Mesendoderm (in vitro differentiated cells): Measurements from ENCODE around the gene GTF3C4.
A peak's percentile ranks its signal among the peaks of the same experiment; 100 is the strongest.

Experiments used
- DNase-seq: peaks from one replicate; pipeline ENCODE4 v3.0.0; 2013
- H2AK5ac ChIP-seq: 2 replicates; pipeline ENCODE4 v1.6.1; 2013; ENCODE audit warnings: low read length, inconsistent platforms
- H2BK120ac ChIP-seq: 2 replicates; pipeline ENCODE4 v1.6.1; 2013; ENCODE audit warnings: low read depth, mild to moderate bottlenecking, low read length, moderate library complexity, mixed read lengths
- H2BK15ac ChIP-seq: replicated peaks from 2 replicates; pipeline ENCODE4 v1.6.1; 2013; ENCODE audit warnings: low read depth, mild to moderate bottlenecking, moderate library complexity
- H2BK5ac ChIP-seq: 2 replicates; pipeline ENCODE4 v1.6.1; 2013; ENCODE audit warnings: low read length, inconsistent platforms
- H3K18ac ChIP-seq: 2 replicates; pipeline ENCODE4 v1.6.1; 2013; ENCODE audit warnings: mild to moderate bottlenecking, low read length, mixed read lengths
- H3K23ac ChIP-seq: one replicate; pipeline ENCODE4 v1.6.1; 2013; ENCODE audit warnings: low read length
- H3K27ac ChIP-seq: 2 replicates; pipeline ENCODE4 v1.5.1; 2013; ENCODE audit warnings: low read depth, mild to moderate bottlenecking, inconsistent platforms, low read length, moderate library complexity
- H3K27me3 ChIP-seq: 2 replicates; pipeline ENCODE4 v1.6.1; 2013; ENCODE audit warnings: low read length, control low read depth, mild to moderate bottlenecking, inconsistent platforms; ENCODE audit not compliant: insufficient read depth, poor library complexity
- H3K36me3 ChIP-seq: 2 replicates; pipeline ENCODE4 v1.6.1; 2013; ENCODE audit warnings: low read length, inconsistent platforms; ENCODE audit not compliant: control insufficient read depth, insufficient read depth
- H3K4ac ChIP-seq: one replicate; pipeline ENCODE4 v1.6.1; 2013; ENCODE audit warnings: low read depth, mild to moderate bottlenecking, low read length, moderate library complexity
- H3K4me1 ChIP-seq: 2 replicates; pipeline ENCODE4 v1.6.1; 2013; ENCODE audit warnings: low read depth, low read length, inconsistent platforms; ENCODE audit not compliant: control insufficient read depth
- H3K4me2 ChIP-seq: 2 replicates; pipeline ENCODE4 v1.6.1; 2013; ENCODE audit warnings: low read length
- H3K4me3 ChIP-seq: 2 replicates; pipeline ENCODE4 v1.5.1; 2013; ENCODE audit warnings: mild to moderate bottlenecking, low read length
- H3K56ac ChIP-seq: one replicate; pipeline ENCODE4 v1.6.1; 2013; ENCODE audit warnings: low read length
- H3K79me1 ChIP-seq: 2 replicates; pipeline ENCODE4 v1.6.1; 2013; ENCODE audit warnings: low read length, inconsistent platforms
- H3K79me2 ChIP-seq: 2 replicates; pipeline ENCODE4 v1.6.1; 2013; ENCODE audit warnings: mild to moderate bottlenecking, low read length; ENCODE audit not compliant: control insufficient read depth, insufficient read depth
- H3K9ac ChIP-seq: 2 replicates; pipeline ENCODE4 v1.6.1; 2013; ENCODE audit warnings: low read length, inconsistent platforms
- H4K5ac ChIP-seq: one replicate; pipeline ENCODE4 v1.6.1; 2013; ENCODE audit warnings: low read length
- H4K8ac ChIP-seq: one replicate; pipeline ENCODE4 v1.6.1; 2013; ENCODE audit warnings: low read depth, mild to moderate bottlenecking, control low read depth, low read length, moderate library complexity
- WGBS: extraction: QIAGEN DNeasy Blood & Tissue Kit; methylation state at CpG from one replicate; pipeline ENCODE4 v1.1.7; 2013; ENCODE audit warnings: low lambda C conversion rate, missing lambda C conversion rate; ENCODE audit not compliant: insufficient coverage; ENCODE audit errors: extremely low coverage; 5-methylcytosine and 5-hydroxymethylcytosine counted together

GTF3C4 gene

DNA sequence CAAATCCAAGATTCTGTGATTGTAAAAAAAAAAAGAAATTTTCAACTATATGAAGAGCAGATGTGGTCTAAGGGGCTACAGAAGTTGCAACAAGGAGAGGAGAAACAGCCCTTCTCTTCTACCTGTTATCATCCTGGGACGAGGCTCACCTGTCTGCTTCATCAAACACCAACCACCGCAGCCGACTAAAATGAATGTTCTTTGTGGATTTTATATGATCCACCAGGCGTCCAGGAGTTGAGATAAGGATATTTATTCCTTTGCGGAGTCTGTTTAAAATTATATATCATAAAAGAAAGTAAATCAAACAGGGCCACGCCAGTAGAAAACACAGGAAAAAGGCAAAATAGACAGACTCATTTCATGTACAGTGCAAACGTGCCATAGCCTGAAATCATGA is 22.0 kb upstream of the GTF3C4 start:
- Histone ChIP-seq H2AK5ac (no peak overlapping the region), H2BK15ac (no peak overlapping the region), H4K5ac (no peak overlapping the region), H3K4me1 (no peaks in the 10 kb centered on the region), H3K36me3 (peaks cover 19% of the 10 kb centered on the region), H3K27me3 (no peaks in the 10 kb centered on the region), H3K79me2 (no peaks in the 10 kb centered on the region), H3K9ac (no peak overlapping the region), H3K4me3 (no peak overlapping the region), H3K79me1 (peaks cover 5% of the 10 kb centered on the region), H3K27ac (no peak overlapping the region), H2BK5ac (no peak overlapping the region), H3K56ac (no peak overlapping the region), H3K23ac (no peak overlapping the region), H3K18ac (no peak overlapping the region), H4K8ac (no peak overlapping the region), H2BK120ac (no peak overlapping the region), H3K4me2 (no peak overlapping the region), H3K4ac (no peak overlapping the region)
- DNase-seq = no peak
- no CpG with 5 or more reads among the region's 7 CpGs for WGBS

GRCh38 chr9:132648685-132649084 is 21.6 kb upstream of the GTF3C4 start:
- Histone ChIP-seq H2BK120ac (no peak overlapping the region), H3K36me3 (peaks cover 19% of the 10 kb centered on the region), H3K23ac (no peak overlapping the region), H3K4me2 (no peak overlapping the region), H4K8ac (no peak overlapping the region), H3K27ac (no peak overlapping the region), H3K4me1 (no peaks in the 10 kb centered on the region), H2BK5ac (no peak overlapping the region), H2AK5ac (no peak overlapping the region), H3K18ac (no peak overlapping the region), H3K79me1 (peaks cover 5% of the 10 kb centered on the region), H3K4ac (no peak overlapping the region), H2BK15ac (no peak overlapping the region), H3K4me3 (no peak overlapping the region), H3K56ac (no peak overlapping the region), H4K5ac (no peak overlapping the region), H3K27me3 (no peaks in the 10 kb centered on the region), H3K9ac (no peak overlapping the region), H3K79me2 (no peaks in the 10 kb centered on the region)
- no peak for DNase-seq
- 100% methylated on average over 1 of the region's 3 CpGs for WGBS

GRCh38 chr9:132651259-132651658 is 19.0 kb upstream of the GTF3C4 start:
- no peaks in the 10 kb centered on the region for H3K4me1 ChIP-seq
- H3K4me2 ChIP-seq = no peak overlapping the region
- H3K36me3 ChIP-seq = peaks cover 14% of the 10 kb centered on the region
- no peak overlapping the region for H2BK5ac ChIP-seq
- no peak overlapping the region for H3K23ac ChIP-seq
- H3K56ac ChIP-seq = no peak overlapping the region
- no CpG with 5 or more reads among the region's 6 CpGs for WGBS
- H2BK15ac ChIP-seq = no peak overlapping the region
- peaks cover under 1% of the 10 kb centered on the region for H3K79me2 ChIP-seq
- no peak overlapping the region for H4K8ac ChIP-seq
- H2AK5ac ChIP-seq = no peak overlapping the region
- H2BK120ac ChIP-seq = no peak overlapping the region
- no peak overlapping the region for H4K5ac ChIP-seq
- peaks cover 5% of the 10 kb centered on the region for H3K79me1 ChIP-seq
- no peak for DNase-seq
- H3K4me3 ChIP-seq = no peak overlapping the region
- H3K27me3 ChIP-seq = no peaks in the 10 kb centered on the region
- H3K27ac ChIP-seq = no peak overlapping the region
- H3K4ac ChIP-seq = no peak overlapping the region
- H3K9ac ChIP-seq = no peak overlapping the region
- no peak overlapping the region for H3K18ac ChIP-seq

DNA sequence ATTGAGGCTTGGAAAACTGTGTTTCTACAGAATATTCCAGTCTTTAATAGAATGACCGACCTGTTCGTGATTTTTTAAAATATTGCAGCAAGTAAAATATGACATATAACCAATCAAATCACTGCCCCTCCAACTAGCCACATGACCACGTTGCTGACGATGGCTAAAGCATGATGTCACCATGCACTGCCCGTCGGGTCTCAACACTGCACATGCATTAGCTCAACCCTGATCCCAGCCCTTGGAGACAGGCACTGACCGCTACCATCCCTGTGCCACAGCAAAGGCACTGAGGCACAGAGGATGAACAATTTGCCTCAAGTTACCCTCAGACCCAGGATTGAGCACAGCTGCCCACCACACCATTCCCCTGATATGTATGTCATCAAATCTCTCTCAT is 14.0 kb upstream of the GTF3C4 start:
- Histone ChIP-seq H3K4me1 (no peaks in the 10 kb centered on the region), H3K27me3 (no peaks in the 10 kb centered on the region), H3K18ac (no peak overlapping the region), H3K4me2 (no peak overlapping the region), H2BK15ac (no peak overlapping the region), H2BK120ac (no peak overlapping the region), H3K9ac (no peak overlapping the region), H3K4ac (no peak overlapping the region), H3K36me3 (peaks cover 4% of the 10 kb centered on the region), H3K79me1 (peaks cover 10% of the 10 kb centered on the region), H3K23ac (no peak overlapping the region), H4K5ac (no peak overlapping the region), H3K56ac (no peak overlapping the region), H3K27ac (no peak overlapping the region), H3K4me3 (no peak overlapping the region), H3K79me2 (peaks cover 3% of the 10 kb centered on the region), H2BK5ac (no peak overlapping the region), H4K8ac (no peak overlapping the region), H2AK5ac (no peak overlapping the region)
- DNase-seq = no peak
- WGBS = no CpG with 5 or more reads among the region's 7 CpGs

DNA sequence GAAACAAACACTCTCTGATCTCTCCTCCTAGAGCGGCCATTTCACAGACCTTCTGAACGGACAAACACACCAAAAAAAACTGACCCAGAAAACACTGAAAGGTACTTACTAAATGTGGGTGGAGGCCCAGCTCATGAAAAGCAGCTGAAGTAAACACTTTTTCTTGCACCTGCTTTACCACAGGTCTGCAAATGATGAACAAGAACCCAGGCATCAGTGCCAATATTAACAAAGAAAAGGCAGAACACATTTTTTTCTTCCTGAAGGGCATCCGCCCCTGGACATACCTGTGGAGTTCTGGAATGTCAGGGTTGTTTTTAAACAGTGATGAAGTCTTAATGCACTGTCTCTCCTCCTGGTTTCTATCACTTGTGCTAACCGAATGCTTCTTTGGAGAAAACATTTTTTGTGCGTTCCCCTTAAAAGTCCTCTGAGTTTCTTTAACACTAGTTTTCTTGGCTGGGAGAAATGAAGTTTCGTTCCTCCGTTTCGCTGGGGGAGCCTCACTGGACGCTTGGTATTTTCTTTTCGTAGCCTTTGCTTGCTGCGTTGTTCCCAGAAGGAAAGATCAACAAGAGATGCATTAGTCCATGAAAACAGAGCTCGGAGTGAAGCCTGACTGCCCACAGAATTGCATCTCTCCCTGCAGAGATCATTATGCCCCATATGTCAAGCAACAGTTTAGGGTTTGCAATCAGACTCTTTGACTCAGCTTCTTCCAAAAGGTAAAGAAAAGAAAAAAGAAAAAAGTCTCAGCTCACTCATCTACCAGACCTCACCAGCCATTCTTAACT is 7.9 kb upstream of the GTF3C4 start:
- Histone ChIP-seq H2BK120ac (no peak overlapping the region), H3K27ac (no peak overlapping the region), H3K23ac (no peak overlapping the region), H3K9ac (no peak overlapping the region), H2BK15ac (no peak overlapping the region), H3K4me2 (no peak overlapping the region), H4K5ac (no peak overlapping the region), H3K27me3 (no peaks in the 10 kb centered on the region), H3K4me1 (no peaks in the 10 kb centered on the region), H3K79me2 (peaks cover 34% of the 10 kb centered on the region), H2BK5ac (no peak overlapping the region), H3K4ac (no peak overlapping the region), H3K79me1 (peaks cover 16% of the 10 kb centered on the region), H3K56ac (no peak overlapping the region), H3K4me3 (no peak overlapping the region), H2AK5ac (no peak overlapping the region), H3K36me3 (peaks cover 2% of the 10 kb centered on the region), H4K8ac (no peak overlapping the region), H3K18ac (no peak overlapping the region)
- WGBS = no CpG with 5 or more reads among the region's 12 CpGs
- DNase-seq = no peak

- Histone ChIP-seq H3K4ac (no peak overlapping the region), H3K56ac (no peak overlapping the region), H3K18ac (no peak overlapping the region), H3K23ac (no peak overlapping the region), H4K8ac (no peak overlapping the region), H2BK120ac (no peak overlapping the region), H3K4me3 (no peak overlapping the region), H3K4me1 (no peaks in the 10 kb centered on the region), H2BK5ac (no peak overlapping the region), H3K9ac (no peak overlapping the region), H3K27me3 (no peaks in the 10 kb centered on the region), H3K4me2 (no peak overlapping the region), H2AK5ac (no peak overlapping the region), H3K79me1 (peaks cover 16% of the 10 kb centered on the region), H3K27ac (no peak overlapping the region), H4K5ac (no peak overlapping the region), H3K79me2 (peaks cover 41% of the 10 kb centered on the region), H3K36me3 (peaks cover 2% of the 10 kb centered on the region), H2BK15ac (no peak overlapping the region)
- DNase-seq = peak; percentile 55
- WGBS = no CpG with 5 or more reads among the region's 11 CpGs
Observed at GRCh38 chr9:132663117-132663516, 7.1 kb upstream of the GTF3C4 start.
